Gastrocnemius medialis (tissue), 4 donors: ENCODE measurements around the gene DVL2.

Source experiments
- CTCF ChIP-seq, 5 experiments: fragments of 450-650 bp in 3 of 5; fragments of 200-600 bp in 2 of 5; sonication (generic) in 2 of 5; IDR thresholded peaks in 4 of 5; conservative IDR thresholded peaks in 1 of 5; 1 replicate in 4 of 5; 2 replicates in 1 of 5; pipeline ENCODE4 v1.5.1; 2016 to 2019; ENCODE audit warnings: antibody characterized with exemption in 5 of 5, mild to moderate bottlenecking in 3 of 5, moderate library complexity in 3 of 5
- POLR2A ChIP-seq, 2 donors: fragments of 450-650 bp; IDR thresholded peaks; one replicate each; pipeline ENCODE4 v1.6.1; 2017; ENCODE audit warnings: antibody characterized with exemption in 2 of 2, mild to moderate bottlenecking in 2 of 2, moderate library complexity in 2 of 2

GRCh38 chr17:7192271-7192937 is 41.9 kb downstream of the DVL2 start:
- no peak for TF ChIP-seq POLR2A (IDR thresholded peaks at IDR 0.05)
- no peak for TF ChIP-seq CTCF (IDR thresholded peaks at IDR 0.05 in 4 of 5, conservative IDR thresholded peaks at IDR 0.05 in 1 of 5)
